Smooth muscle cell (in vitro differentiated cells): Measurements from ENCODE around the gene POGZ. TPM values are rescaled to one million over a fixed set of nuclear protein-coding genes. Genes with fewer than 3 reads are reported as not detected.

Experiments used
- DNase-seq: peaks from one replicate; lab custom pipeline; 2025; ENCODE audit not compliant: unreplicated experiment; lab: John Stamatoyannopoulos, UW
- H2AFZ ChIP-seq: fragments of 200-600 bp; sonication (generic); 2 replicates; pipeline ENCODE4 v1.6.0; 2016; ENCODE audit warnings: antibody characterized with exemption, low read depth, mild to moderate bottlenecking
- H3F3A ChIP-seq: fragments of 200-600 bp; sonication (generic); 2 replicates; pipeline ENCODE4 v1.6.0; 2017; ENCODE audit warnings: antibody characterized with exemption, low read depth
- H3K27ac ChIP-seq: fragments of 200-600 bp; sonication (generic); 2 replicates; pipeline ENCODE4 v1.5.1; 2016; ENCODE audit warnings: low read depth, mild to moderate bottlenecking
- H3K27me3 ChIP-seq: fragments of 200-600 bp; sonication (generic); 2 replicates; pipeline ENCODE4 v1.6.1; 2016; ENCODE audit warnings: low read depth, mild to moderate bottlenecking
- H3K36me3 ChIP-seq: fragments of 200-600 bp; sonication (generic); 2 replicates; pipeline ENCODE4 v1.5.1; 2016; ENCODE audit warnings: low read depth
- H3K4me1 ChIP-seq: fragments of 200-600 bp; sonication (generic); 2 replicates; pipeline ENCODE4 v1.5.1; 2016; ENCODE audit warnings: low read depth
- H3K4me2 ChIP-seq: fragments of 200-600 bp; sonication (generic); 2 replicates; pipeline ENCODE4 v1.6.0; 2016; ENCODE audit warnings: mild to moderate bottlenecking
- H3K4me3 ChIP-seq: fragments of 200-600 bp; sonication (generic); 2 replicates; pipeline ENCODE4 v1.5.1; 2016; ENCODE audit warnings: mild to moderate bottlenecking
- H3K79me2 ChIP-seq: fragments of 200-600 bp; sonication (generic); 2 replicates; pipeline ENCODE4 v1.6.0; 2016; ENCODE audit warnings: low read depth, mild to moderate bottlenecking
- H3K9ac ChIP-seq: fragments of 200-600 bp; sonication (generic); 2 replicates; pipeline ENCODE4 v1.6.0; 2016; ENCODE audit warnings: low read depth
- H3K9me3 ChIP-seq: fragments of 200-600 bp; sonication (generic); replicated peaks from 2 replicates; pipeline ENCODE4 v1.5.1; 2016; ENCODE audit warnings: low read depth
- H4K20me1 ChIP-seq: fragments of 200-600 bp; sonication (generic); 2 replicates; pipeline ENCODE4 v1.6.0; 2016; ENCODE audit warnings: low read depth
- CTCF ChIP-seq: fragments of 200-600 bp; sonication (generic); IDR thresholded peaks from 2 replicates; pipeline ENCODE4 v1.5.1; 2017; ENCODE audit warnings: borderline replicate concordance, mild to moderate bottlenecking, antibody characterized with exemption; ENCODE audit not compliant: insufficient read depth, poor library complexity, severe bottlenecking
- WGBS: methylation state at CpG from one replicate; pipeline ENCODE4 v1.1.7; 2016; ENCODE audit warnings: low lambda C conversion rate; 5-methylcytosine and 5-hydroxymethylcytosine counted together
- polyA plus RNA-seq: library from polyadenylated mRNA; unstranded; fragments of >200 nt; fragmentation: Nextera tagmentation; extraction: Ambion mirVana; gene quantifications from 2 replicates; pipeline ENCODE4 v1.2.1, GENCODE V29; 2016
- total RNA-seq: library from RNA; depleted of rRNA; stranded (reverse); fragments of >200 nt; gene quantifications from 2 replicates; pipeline ENCODE4 v1.2.3, GENCODE V29; 2014

POGZ gene
- total and polyA plus RNA-seq, 2 experiments from 2014 or later: 20.5 to 40.9 TPM

- TF ChIP-seq CTCF: no peak
- no peak for DNase-seq
- Histone ChIP-seq H3K27me3 (peaks cover 12% of the 10 kb centered on the region), H4K20me1 (no peaks in the 10 kb centered on the region), H3K4me1 (no peaks in the 10 kb centered on the region), H3K79me2 (no peaks in the 10 kb centered on the region), H3K9me3 (no peaks in the 10 kb centered on the region), H3K4me2 (no peak overlapping the region), H3F3A (no peaks in the 10 kb centered on the region), H3K27ac (no peak overlapping the region), H2AFZ (no peak overlapping the region), H3K36me3 (no peaks in the 10 kb centered on the region), H3K4me3 (no peak overlapping the region), H3K9ac (no peak overlapping the region)
- 65% methylated on average over 1 of the region's 1 CpG for WGBS
These were observed 5.7 kb upstream of the POGZ start for GRCh38 chr1:151465026-151465425.

- H2AFZ ChIP-seq: no peak overlapping the region
- H3K9ac ChIP-seq: no peak overlapping the region
- no peak overlapping the region for H3K4me3 ChIP-seq
- no peaks in the 10 kb centered on the region for H3K36me3 ChIP-seq
- H3K9me3 ChIP-seq: no peaks in the 10 kb centered on the region
- H3K4me2 ChIP-seq: no peak overlapping the region
- WGBS: 85% methylated on average over 5 of the region's 5 CpGs
- no peak for TF ChIP-seq CTCF
- H3K4me1 ChIP-seq: no peaks in the 10 kb centered on the region
- no peak overlapping the region for H3K27ac ChIP-seq
- peaks cover 15% of the 10 kb centered on the region for H4K20me1 ChIP-seq
- H3F3A ChIP-seq: peaks cover 5% of the 10 kb centered on the region
- H3K79me2 ChIP-seq: peaks cover 16% of the 10 kb centered on the region
- peaks cover 12% of the 10 kb centered on the region for H3K27me3 ChIP-seq
- DNase-seq: no peak
These were observed 2.4 kb upstream of the POGZ start for GRCh38 chr1:151461694-151462093.

DNA sequence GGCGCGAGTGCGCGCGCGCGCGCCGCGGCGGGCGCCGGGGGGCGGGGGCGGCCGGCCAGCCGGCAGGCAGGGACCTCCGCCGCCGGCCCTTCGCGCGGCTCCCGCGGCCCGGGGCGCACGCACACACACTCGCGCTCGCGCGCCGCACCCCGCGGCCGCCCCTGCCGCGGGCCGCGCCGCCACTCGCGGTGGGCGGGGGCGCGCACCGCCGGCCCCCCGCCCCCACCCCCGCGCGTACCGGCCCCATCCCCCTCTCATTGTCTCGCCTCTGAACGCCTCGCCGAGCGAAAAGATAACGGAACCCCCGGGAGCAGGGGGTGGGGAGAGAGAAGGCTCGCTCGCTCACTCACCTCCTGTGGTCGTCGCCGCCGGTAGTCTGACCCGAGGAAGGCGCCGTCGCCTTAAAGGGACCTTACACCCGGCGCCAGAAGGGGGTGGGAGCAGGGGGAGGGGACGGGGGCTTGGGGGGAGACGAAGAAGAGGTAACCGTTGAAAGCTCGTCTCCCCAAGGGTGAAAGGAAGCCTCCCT lies 428 bp downstream of the POGZ start:
- TF ChIP-seq CTCF: no peak
- H3K9ac ChIP-seq: peak overlapping the region; percentile 97
- no peaks in the 10 kb centered on the region for H3K9me3 ChIP-seq
- H3K4me3 ChIP-seq: peak overlapping the region; percentile 84
- peak overlapping the region; percentile 97 for H3K27ac ChIP-seq
- peak overlapping the region; percentile 87 for H3K4me2 ChIP-seq
- WGBS: 0% methylated on average over 6 of the region's 77 CpGs
- H3K4me1 ChIP-seq: no peaks in the 10 kb centered on the region
- H3F3A ChIP-seq: peaks cover 5% of the 10 kb centered on the region
- peaks cover 45% of the 10 kb centered on the region for H3K79me2 ChIP-seq
- peaks cover 44% of the 10 kb centered on the region for H4K20me1 ChIP-seq
- peaks cover 6% of the 10 kb centered on the region for H3K27me3 ChIP-seq
- H2AFZ ChIP-seq: no peak overlapping the region
- no peaks in the 10 kb centered on the region for H3K36me3 ChIP-seq
- DNase-seq: no peak
